Keratinocyte (primary cell): ENCODE data around the gene PAPSS2. TPM values are rescaled to one million over a fixed set of nuclear protein-coding genes. Genes with fewer than 3 reads are reported as not detected.

Experiments used
- DNase-seq: peaks from one replicate; pipeline ENCODE4 v3.0.0-alpha.2; 2011; ENCODE audit warnings: low read depth, missing footprints, low spot score
- FAIRE-seq: peaks from 2 replicates; lab custom pipeline; 2011; peaks lifted over from hg19 to GRCh38; lab: Jason Lieb, UNC
- H2AFZ ChIP-seq: 2 replicates; pipeline ENCODE4 v1.6.0; 2012; ENCODE audit warnings: low read length, control low read depth, inconsistent platforms; ENCODE audit not compliant: control insufficient read depth
- H3K27ac ChIP-seq: 2 replicates; pipeline ENCODE4 v1.5.1; 2011; ENCODE audit warnings: low read length; ENCODE audit not compliant: control insufficient read depth, insufficient read depth
- H3K27me3 ChIP-seq: 3 replicates; pipeline ENCODE4 v1.6.0; 2011; ENCODE audit warnings: low read length; ENCODE audit not compliant: control insufficient read depth, insufficient read depth; ENCODE audit errors: extremely low read depth
- H3K36me3 ChIP-seq, 2 experiments: 2 replicates in 1 of 2; 3 replicates in 1 of 2; pipeline ENCODE4 v1.5.1; 2011; ENCODE audit warnings: low read length in 2 of 2, mild to moderate bottlenecking in 1 of 2; ENCODE audit not compliant: control insufficient read depth in 2 of 2, insufficient read depth in 2 of 2; ENCODE audit errors: extremely low read depth in 1 of 2
- H3K4me1 ChIP-seq: 3 replicates; pipeline ENCODE4 v1.5.1; 2011; ENCODE audit warnings: low read length; ENCODE audit not compliant: control insufficient read depth, insufficient read depth; ENCODE audit errors: extremely low read depth
- H3K4me2 ChIP-seq: 3 replicates; pipeline ENCODE4 v1.6.0; 2011; ENCODE audit warnings: low read depth, low read length; ENCODE audit not compliant: control insufficient read depth, insufficient read depth; ENCODE audit errors: extremely low read depth
- H3K4me3 ChIP-seq, 3 experiments: fragments of 200-600 bp in 1 of 3; sonication (generic) in 1 of 3; 2 replicates in 2 of 3; 3 replicates in 1 of 3; pipeline ENCODE4 v1.5.1; 2011 to 2016; ENCODE audit warnings: low read length in 3 of 3, mild to moderate bottlenecking in 3 of 3, control low read depth in 2 of 3, inconsistent platforms in 1 of 3, low read depth in 1 of 3, mixed read lengths in 1 of 3, mixed run types in 1 of 3, moderate library complexity in 1 of 3; ENCODE audit not compliant: control insufficient read depth in 2 of 3, insufficient read depth in 2 of 3; ENCODE audit errors: extremely low read depth in 1 of 3
- H3K79me2 ChIP-seq: 2 replicates; pipeline ENCODE4 v1.6.0; 2012; ENCODE audit warnings: low read length; ENCODE audit not compliant: control insufficient read depth, insufficient read depth
- H3K9ac ChIP-seq: 3 replicates; pipeline ENCODE4 v1.6.0; 2011; ENCODE audit warnings: low read length; ENCODE audit not compliant: control insufficient read depth, insufficient read depth; ENCODE audit errors: extremely low read depth
- H3K9me1 ChIP-seq: 3 replicates; pipeline ENCODE4 v1.6.0; 2011; ENCODE audit warnings: low read length; ENCODE audit not compliant: control insufficient read depth, insufficient read depth; ENCODE audit errors: extremely low read depth
- H3K9me3 ChIP-seq: 2 replicates; pipeline ENCODE4 v1.5.1; 2012; ENCODE audit warnings: low read depth, low read length; ENCODE audit not compliant: control insufficient read depth
- H4K20me1 ChIP-seq: 3 replicates; pipeline ENCODE4 v1.6.0; 2011; ENCODE audit warnings: low read length; ENCODE audit not compliant: control insufficient read depth, insufficient read depth; ENCODE audit errors: extremely low read depth
- CTCF ChIP-seq, 3 experiments: IDR thresholded peaks in 1 of 3; conservative IDR thresholded peaks in 1 of 3; optimal IDR thresholded peaks in 1 of 3; 2 replicates in 2 of 3; 3 replicates in 1 of 3; pipeline versions ENCODE3 to v1.5.1; 2011; ENCODE audit warnings: low read length in 3 of 3, mild to moderate bottlenecking in 3 of 3, moderate library complexity in 2 of 3, control low read depth in 1 of 3, inconsistent platforms in 1 of 3; ENCODE audit not compliant: insufficient read depth in 2 of 3; ENCODE audit errors: extremely low read depth in 1 of 3
- EZH2 ChIP-seq: IDR thresholded peaks from one replicate; pipeline ENCODE4 v1.6.1; 2012; ENCODE audit warnings: inconsistent platforms, mild to moderate bottlenecking, low read length, moderate library complexity
- dilution Hi-C: fragments of 300-500 bp; cut with MboI; formaldehyde crosslinking; loops from one replicate; pipeline ENCODE4 v1.7.0; 2020; ENCODE audit warnings: low sequenced_read_pairs; ENCODE audit not compliant: extremely low pct_ligation_motif_present
- polyA plus RNA-seq, 5 experiments: library from polyadenylated mRNA; depleted of rRNA in 3 of 5; stranded (reverse) in 3 of 5; stranded (forward) in 1 of 5; unstranded in 1 of 5; fragments of >200 nt; gene quantifications; 1 replicate in 1 of 5; 2 replicates in 3 of 5; 3 replicates in 1 of 5; pipeline versions ENCODE4 v1.2.1 to v1.2.3, GENCODE V29; 2011 to 2012; ENCODE audit warnings: missing spikeins in 2 of 5, low read depth in 1 of 5, low replicate concordance in 1 of 5

PAPSS2 gene
- polyA plus RNA-seq, 1 donor (not counting 4 experiments of a cell fraction or from before 2014, with no cell fraction given) = 1.1 TPM

- H4K20me1 ChIP-seq = no peaks in the 10 kb centered on the region
- no peaks in the 10 kb centered on the region for H3K27me3 ChIP-seq
- dilution Hi-C loops = no loop called here
- no peak overlapping the region for H2AFZ ChIP-seq
- peaks cover 5% of the 10 kb centered on the region for H3K4me1 ChIP-seq
- no peaks in the 10 kb centered on the region for H3K9me1 ChIP-seq
- FAIRE-seq (peak; percentile 43), DNase-seq (no peak)
- H3K9ac ChIP-seq = no peak overlapping the region
- no peak overlapping the region for H3K4me3 ChIP-seq
- no peak overlapping the region for H3K27ac ChIP-seq
- H3K79me2 ChIP-seq = no peaks in the 10 kb centered on the region
- no peak for TF ChIP-seq EZH2
- TF ChIP-seq CTCF (optimal IDR thresholded peaks at IDR 0.05 in 1 of 3, IDR thresholded peaks at IDR 0.05 in 1 of 3, conservative IDR thresholded peaks at IDR 0.05 in 1 of 3; ENCODE audit: extremely low read depth in 1 of 3, insufficient read depth in 2 of 3, low read length in 3 of 3) = no peak
- H3K9me3 ChIP-seq = no peaks in the 10 kb centered on the region
- H3K4me2 ChIP-seq = no peak overlapping the region
- peaks cover 3 to 4% of the 10 kb centered on the region in 2 experiments for H3K36me3 ChIP-seq
These were observed 103.6 kb downstream of the PAPSS2 start for GRCh38 chr10:87763086-87763861.

GRCh38 chr10:87764072-87764934, 104.6 kb downstream of the PAPSS2 start:
- H3K36me3 ChIP-seq = peaks cover 3 to 7% of the 10 kb centered on the region in 2 experiments
- no peak for TF ChIP-seq CTCF (optimal IDR thresholded peaks at IDR 0.05 in 1 of 3, IDR thresholded peaks at IDR 0.05 in 1 of 3, conservative IDR thresholded peaks at IDR 0.05 in 1 of 3; ENCODE audit: extremely low read depth in 1 of 3, insufficient read depth in 2 of 3, low read length in 3 of 3)
- TF ChIP-seq EZH2 = no peak
- peaks cover 5% of the 10 kb centered on the region for H3K4me1 ChIP-seq
- no peaks in the 10 kb centered on the region for H3K9me1 ChIP-seq
- H3K4me3 ChIP-seq = no peak overlapping the region
- H3K9ac ChIP-seq = no peak overlapping the region
- no peak for DNase-seq
- no peak overlapping the region for H2AFZ ChIP-seq
- dilution Hi-C loops = no loop called here
- H3K27ac ChIP-seq = no peak overlapping the region
- no peaks in the 10 kb centered on the region for H3K79me2 ChIP-seq
- no peaks in the 10 kb centered on the region for H3K27me3 ChIP-seq
- no peak overlapping the region for H3K4me2 ChIP-seq
- FAIRE-seq = no peak
- no peaks in the 10 kb centered on the region for H3K9me3 ChIP-seq
- no peaks in the 10 kb centered on the region for H4K20me1 ChIP-seq
